ENCODE measurements around the gene GAPDHS. TPM values are rescaled to one million over a fixed set of nuclear protein-coding genes. Genes with fewer than 3 reads are reported as not detected.

The GAPDHS gene
- total RNA-seq, 3 donors from 2014 or later: not detected

- Histone ChIP-seq H3K4me3 (no peak overlapping the region), H3K9me3 (no peaks in the 10 kb centered on the region), H3K4me1 (ENCODE audit: low read depth) (no peaks in the 10 kb centered on the region), H3K36me3 (ENCODE audit: low read depth) (no peaks in the 10 kb centered on the region)
- intact Hi-C loops (cut with DNase I, micrococcal nuclease): no loop called here
- DNase-seq (no peak), ATAC-seq (no peak)
- no peak for TF ChIP-seq CTCF (IDR thresholded peaks at IDR 0.05)
Measured at GRCh38 chr19:35540356-35540927, 7.2 kb downstream of the GAPDHS start.

DNA sequence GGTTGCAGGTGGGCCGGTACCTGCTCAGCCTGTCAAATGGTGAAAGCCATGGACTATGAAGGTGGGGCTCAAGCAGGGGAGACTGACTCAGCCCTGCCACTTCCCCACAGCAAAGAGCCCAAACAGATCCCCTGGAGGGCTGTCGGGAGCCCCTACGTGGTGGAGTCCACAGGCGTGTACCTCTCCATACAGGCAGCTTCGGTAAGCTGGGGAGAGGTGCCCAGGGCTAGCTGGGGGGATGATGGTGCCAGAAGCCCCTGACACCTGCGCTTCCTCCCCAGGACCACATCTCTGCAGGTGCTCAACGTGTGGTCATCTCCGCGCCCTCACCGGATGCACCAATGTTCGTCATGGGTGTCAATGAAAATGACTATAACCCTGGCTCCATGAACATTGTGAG lies 9.0 kb downstream of the GAPDHS start:
- DNase-seq (no peak), ATAC-seq (no peak)
- TF ChIP-seq CTCF (IDR thresholded peaks at IDR 0.05): no peak
- Histone ChIP-seq H3K36me3 (ENCODE audit: low read depth) (no peaks in the 10 kb centered on the region), H3K9me3 (no peaks in the 10 kb centered on the region), H3K4me3 (no peak overlapping the region), H3K4me1 (ENCODE audit: low read depth) (peaks cover 10% of the 10 kb centered on the region)
- intact Hi-C loops (cut with DNase I, micrococcal nuclease): no loop called here

DNA sequence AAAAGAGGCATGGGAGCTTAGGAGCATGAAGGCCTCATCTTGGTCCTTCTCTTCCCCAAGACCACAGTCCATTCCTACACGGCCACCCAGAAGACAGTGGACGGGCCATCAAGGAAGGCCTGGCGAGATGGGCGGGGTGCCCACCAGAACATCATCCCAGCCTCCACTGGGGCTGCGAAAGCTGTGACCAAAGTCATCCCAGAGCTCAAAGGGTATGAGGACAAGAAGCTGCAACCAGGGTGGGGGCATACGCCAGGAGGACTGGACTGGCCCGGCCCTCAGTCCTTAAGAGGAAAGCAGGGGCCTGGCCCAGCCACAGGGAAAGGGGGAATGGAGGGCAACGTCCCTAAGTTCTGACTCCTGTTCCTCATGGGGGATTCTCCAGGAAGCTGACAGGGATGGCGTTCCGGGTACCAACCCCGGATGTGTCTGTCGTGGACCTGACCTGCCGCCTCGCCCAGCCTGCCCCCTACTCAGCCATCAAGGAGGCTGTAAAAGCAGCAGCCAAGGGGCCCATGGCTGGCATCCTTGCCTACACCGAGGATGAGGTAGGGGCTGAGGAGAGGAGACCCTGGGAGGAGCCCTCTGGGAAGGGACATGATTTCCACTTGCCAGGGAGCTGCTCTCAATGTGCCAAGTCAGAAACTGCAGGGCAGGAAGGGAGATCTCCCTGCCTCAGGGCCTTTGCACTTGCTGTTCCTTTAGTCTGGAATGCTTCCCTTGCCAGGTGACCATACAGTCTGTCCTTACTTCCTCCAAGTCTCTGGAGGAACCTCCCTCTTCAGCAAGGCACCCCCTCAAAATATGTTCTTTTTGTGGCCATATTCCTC lies 10.2 kb downstream of the GAPDHS start:
- no peak for ATAC-seq
- no peak for TF ChIP-seq CTCF (IDR thresholded peaks at IDR 0.05)
- DNase-seq: no peak
- Histone ChIP-seq H3K4me1 (ENCODE audit: low read depth) (peaks cover 10% of the 10 kb centered on the region), H3K9me3 (no peaks in the 10 kb centered on the region), H3K4me3 (no peak overlapping the region), H3K36me3 (ENCODE audit: low read depth) (no peaks in the 10 kb centered on the region)
- intact Hi-C loops (cut with DNase I, micrococcal nuclease): no loop called here

GRCh38 chr19:35544110-35544802 lies 11.0 kb downstream of the GAPDHS start:
- Histone ChIP-seq H3K9me3 (no peaks in the 10 kb centered on the region), H3K36me3 (ENCODE audit: low read depth) (no peaks in the 10 kb centered on the region), H3K4me3 (no peak overlapping the region), H3K4me1 (ENCODE audit: low read depth) (peaks cover 10% of the 10 kb centered on the region)
- DNase-seq (no peak), ATAC-seq (no peak)
- intact Hi-C loops (cut with DNase I, micrococcal nuclease): no loop called here
- TF ChIP-seq CTCF (IDR thresholded peaks at IDR 0.05): no peak

DNA sequence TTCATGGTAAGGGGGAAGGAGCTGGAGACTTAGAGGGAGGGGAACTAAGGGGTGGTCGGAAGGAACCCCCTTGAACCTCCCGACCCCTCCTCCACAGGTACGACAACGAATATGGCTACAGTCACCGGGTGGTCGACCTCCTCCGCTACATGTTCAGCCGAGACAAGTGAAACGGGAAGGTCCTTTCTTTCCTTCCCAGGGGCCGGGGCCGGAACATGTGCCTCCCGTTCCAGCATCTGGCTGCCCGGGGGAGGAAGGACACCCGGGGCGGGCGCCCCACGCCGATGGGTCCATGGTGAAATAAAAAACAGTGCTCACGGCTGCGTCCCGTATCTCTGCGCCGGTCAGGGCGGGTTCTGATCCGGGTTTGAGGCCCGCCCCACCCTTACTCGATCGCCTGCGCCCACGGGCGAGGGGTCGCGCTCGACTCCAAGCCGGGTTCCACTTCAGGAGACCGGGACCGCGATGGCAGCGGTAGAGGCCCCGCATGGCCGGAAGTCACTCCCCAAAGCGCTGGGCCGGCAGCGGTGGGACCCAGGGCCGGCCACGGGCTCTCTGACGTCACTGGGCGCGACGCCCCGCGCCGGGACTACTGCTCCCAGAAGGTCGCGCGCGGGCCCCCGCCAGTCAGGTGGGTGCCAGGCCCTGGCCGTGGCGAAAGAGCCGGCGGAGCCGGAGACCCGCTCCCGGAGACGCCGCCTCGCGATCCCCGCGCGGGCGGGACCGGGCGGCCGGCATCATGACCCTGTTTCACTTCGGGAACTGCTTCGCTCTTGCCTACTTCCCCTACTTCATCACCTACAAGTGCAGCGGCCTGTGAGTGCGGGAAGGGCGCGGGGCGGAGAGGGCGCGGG lies 12.0 kb downstream of the GAPDHS start, which contains the start of gene TMEM147:
TSS of gene TMEM147 (plus strand) at position 626 of the 854 bp plus-strand sequence. CDS start at position 740, 114 bp downstream.
- H3K4me1 ChIP-seq (ENCODE audit: low read depth): peaks cover 10% of the 10 kb centered on the region

More for the DNA sequence above, 12.0 kb downstream of the GAPDHS start, which contains the start of gene TMEM147:
- TF ChIP-seq CTCF (IDR thresholded peaks at IDR 0.05): no peak
- no peaks in the 10 kb centered on the region for H3K36me3 ChIP-seq (ENCODE audit: low read depth)
- peak; percentile 97 for ATAC-seq
- no peaks in the 10 kb centered on the region for H3K9me3 ChIP-seq
- peak within 1 kb of the TSS; percentile 64 for H3K4me3 ChIP-seq
- intact Hi-C loops (cut with DNase I, micrococcal nuclease): no loop called here
- peak; percentile 95 for DNase-seq

All from mucosa of descending colon (tissue), 3 donors.